HG02763 (cell line): Measurements from ENCODE around the gene PDIA6.
"Not testable (repeated sequence)": the region's sequence is repeated elsewhere in the genome, so short reads cannot be mapped to it uniquely, and the experiment has no call there.

ENCODE experiments used
- ATAC-seq: cut with Tn5 transposase; IDR thresholded peaks from one replicate; pipeline ENCODE4 v1.9.1; 2021; ENCODE audit warnings: mild to moderate bottlenecking, moderate library complexity; ENCODE audit not compliant: unreplicated experiment

The PDIA6 gene

DNA sequence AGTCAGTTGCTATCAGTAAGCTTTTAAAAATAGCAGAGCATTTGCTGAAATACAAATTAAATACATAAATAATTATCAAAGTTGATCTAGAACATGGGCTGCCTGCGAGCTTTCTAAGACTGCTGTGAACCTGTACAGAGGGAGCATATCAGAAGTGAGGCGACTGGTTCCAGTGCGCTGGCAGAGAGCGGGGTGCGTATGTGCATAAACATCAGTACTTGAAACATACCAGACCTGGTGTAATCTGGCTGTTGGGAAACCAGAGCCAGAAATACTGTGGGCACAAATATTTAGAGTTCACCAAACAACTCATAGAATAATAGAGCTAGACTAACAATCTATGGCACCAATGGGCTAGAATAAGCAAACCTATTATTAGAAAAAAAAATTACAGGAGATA, 27.3 kb downstream of the PDIA6 start:
- ATAC-seq = no peak

DNA sequence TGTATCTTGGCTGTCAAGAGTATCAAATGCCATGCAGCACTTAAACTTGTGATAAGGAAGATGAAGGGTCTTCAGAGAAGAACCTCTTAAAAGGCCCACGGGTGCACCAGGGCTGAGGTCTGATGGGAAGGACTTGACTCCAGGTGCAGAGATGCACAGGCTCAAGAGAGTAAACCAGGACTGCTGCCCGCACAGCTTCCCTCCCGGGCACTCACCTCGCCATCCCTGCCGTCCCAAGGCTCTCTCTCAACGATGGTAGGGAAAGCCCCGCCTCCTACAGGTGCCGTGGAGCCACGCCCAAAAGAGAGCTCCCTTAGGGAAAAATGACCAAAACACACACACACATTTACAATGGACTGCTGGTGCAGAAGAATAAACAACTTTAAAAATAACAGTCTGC, 27.9 kb downstream of the PDIA6 start:
- ATAC-seq = no peak

GRCh38 chr2:10783421-10783820, 29.2 kb downstream of the PDIA6 start:
- no peak for ATAC-seq

DNA sequence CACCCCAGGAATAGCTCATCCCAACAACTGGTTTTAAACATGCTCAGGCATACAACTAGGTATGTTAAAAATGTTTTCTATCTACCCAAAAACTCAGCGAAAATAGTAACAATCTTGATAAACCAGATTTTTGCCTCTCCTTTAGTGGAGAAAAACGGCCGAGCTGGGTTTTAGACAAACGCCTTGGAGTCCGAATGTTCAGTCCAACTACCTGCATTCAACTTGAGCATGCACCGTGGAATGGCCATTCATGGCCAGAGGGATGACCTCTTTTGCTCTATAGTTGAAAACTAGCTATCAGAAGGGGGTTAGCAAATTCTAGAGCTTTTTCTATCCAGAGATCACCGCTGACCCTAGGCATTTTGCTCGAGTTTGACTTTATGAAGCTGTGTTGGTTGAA, 30.8 kb downstream of the PDIA6 start:
- no peak for ATAC-seq

- ATAC-seq = not testable (repeated sequence)
These were observed 31.8 kb downstream of the PDIA6 start for GRCh38 chr2:10780821-10781220.

GRCh38 chr2:10780491-10780820, 32.1 kb downstream of the PDIA6 start:
- no peak for ATAC-seq

- no peak for ATAC-seq
These were observed 32.7 kb downstream of the PDIA6 start for GRCh38 chr2:10779776-10780490.

- ATAC-seq = no peak
These were observed 33.9 kb downstream of the PDIA6 start for GRCh38 chr2:10778724-10779115.

- ATAC-seq = no peak
These were observed 34.5 kb downstream of the PDIA6 start for GRCh38 chr2:10777842-10778723.

DNA sequence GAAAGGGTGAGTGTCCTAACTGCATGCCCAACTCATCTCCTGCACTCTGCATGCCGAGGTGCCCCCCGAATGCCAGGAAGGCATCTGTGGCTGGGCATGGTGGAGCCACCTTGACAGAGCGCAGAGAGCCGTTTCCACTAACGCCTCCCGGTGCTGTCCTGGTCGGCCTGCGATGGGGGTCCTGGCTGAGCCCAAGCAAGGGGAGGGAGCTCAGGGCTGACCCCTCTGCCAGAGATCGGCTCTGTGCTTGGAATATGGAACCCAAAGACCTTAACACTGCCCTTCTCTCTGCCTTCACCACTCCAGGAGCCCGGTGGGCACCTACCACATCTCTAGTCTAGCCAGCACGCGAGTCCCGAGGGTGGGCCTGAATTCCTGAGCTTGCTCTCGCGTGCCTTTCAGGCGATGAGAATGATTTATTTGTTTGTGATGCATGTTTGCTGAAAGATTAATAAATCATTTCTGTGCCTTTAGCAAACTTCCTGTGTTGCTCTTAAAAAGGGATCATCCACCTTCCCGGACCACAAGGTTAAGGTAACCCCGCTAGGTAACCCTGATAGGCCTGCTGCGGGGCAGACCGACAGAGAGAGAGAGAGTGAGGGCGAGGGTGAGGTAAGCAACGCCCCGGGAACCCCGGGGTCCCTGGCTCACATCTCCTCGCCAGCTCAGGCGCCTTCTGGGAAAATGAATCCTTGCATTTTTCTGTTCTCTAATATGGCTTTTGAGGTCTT, 35.3 kb downstream of the PDIA6 start:
- no peak for ATAC-seq

DNA sequence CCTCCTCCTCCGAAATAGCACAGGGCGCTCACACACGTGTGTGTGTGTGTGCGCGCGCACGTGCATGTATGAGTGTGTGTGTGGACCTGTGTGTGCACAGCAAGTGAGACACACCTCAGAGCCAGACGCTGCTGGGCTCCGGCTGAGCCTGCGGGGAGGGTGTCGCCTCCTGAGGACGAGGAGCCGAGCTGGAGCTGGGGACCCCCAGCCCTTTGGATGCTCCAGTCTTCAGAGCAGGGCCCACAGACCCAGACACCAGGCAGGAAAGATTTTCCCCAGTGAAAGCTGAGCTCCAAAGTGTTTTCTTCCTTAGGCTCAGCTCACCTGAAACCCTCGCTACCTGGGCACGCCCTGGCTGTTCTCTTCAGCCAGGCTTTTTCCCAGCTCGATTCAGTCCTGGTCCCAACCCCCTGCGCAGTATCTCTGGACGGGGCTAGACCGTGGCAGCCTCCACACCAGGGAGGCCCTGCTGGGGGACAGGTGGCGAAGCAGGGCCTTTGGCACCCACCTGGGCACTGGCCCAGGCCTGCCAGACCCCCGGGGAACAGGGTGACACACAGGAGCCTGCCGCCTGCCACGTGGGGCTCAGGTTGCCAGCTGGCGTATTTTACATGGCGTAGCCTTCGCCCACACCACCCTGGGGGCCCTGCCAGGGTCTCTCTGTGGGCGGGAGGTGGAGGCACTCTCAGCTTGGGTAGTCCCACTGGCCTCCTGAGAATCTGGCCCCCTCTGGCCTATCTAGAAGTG, 36.2 kb downstream of the PDIA6 start:
- no peak for ATAC-seq

- ATAC-seq = no peak
These were observed 36.8 kb downstream of the PDIA6 start for GRCh38 chr2:10775831-10776230.

DNA sequence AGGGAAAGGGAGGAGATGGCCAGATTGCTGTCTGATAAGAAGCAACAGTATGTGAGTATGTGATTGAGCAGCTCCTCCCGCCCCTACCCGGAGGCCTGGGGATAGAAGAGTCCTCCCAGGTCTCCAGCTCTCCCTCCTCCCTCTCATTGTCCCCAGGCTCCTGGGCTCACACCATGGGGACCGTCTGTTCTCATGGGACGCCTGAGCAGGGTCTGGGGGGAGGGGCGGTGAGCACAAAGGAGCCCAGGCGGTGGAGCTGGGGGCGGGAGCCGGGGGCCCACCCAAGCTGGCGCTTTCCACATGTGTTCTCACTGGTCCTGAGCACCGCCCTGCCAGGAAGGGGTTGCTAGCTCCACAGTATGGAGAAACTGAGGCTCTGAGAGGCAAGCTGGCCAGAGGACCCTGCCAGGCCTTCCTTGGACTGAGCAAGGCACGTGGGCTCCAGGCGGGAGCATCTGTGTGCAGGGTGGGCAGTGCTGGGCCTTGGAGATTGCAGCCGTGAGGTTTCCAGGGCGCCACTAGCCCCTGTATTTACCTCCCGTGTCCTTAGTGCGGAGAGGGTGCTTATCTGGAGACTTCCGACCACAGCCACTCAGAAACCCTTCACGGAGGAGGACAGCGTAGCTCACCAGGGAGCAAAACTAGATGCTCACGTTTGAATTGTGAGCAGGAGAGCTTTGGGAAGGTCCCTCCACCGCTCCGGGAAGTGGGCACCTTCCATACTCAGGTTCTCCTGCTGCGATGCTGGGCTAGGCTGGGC, 37.4 kb downstream of the PDIA6 start:
- ATAC-seq = no peak

DNA sequence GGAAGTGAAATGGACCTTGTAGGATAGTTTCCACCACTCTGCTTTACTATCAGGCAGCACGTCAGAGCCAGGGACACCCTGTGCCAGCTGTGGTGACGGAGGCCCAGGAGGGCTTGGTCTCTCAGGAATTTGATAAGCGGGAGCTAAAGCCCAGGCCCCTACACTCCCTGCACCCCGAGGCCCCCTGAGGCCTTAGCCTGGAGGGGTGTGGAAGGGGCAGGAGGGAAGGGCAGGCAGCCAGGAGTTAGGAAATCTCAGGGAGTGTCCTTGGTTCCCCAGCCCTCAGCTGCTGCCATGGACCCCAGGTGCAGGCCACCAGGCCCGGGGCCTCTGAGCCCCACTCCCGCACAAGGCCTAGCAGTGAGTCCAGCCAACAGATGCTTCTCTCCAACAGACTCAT, 38.2 kb downstream of the PDIA6 start:
- no peak for ATAC-seq

DNA sequence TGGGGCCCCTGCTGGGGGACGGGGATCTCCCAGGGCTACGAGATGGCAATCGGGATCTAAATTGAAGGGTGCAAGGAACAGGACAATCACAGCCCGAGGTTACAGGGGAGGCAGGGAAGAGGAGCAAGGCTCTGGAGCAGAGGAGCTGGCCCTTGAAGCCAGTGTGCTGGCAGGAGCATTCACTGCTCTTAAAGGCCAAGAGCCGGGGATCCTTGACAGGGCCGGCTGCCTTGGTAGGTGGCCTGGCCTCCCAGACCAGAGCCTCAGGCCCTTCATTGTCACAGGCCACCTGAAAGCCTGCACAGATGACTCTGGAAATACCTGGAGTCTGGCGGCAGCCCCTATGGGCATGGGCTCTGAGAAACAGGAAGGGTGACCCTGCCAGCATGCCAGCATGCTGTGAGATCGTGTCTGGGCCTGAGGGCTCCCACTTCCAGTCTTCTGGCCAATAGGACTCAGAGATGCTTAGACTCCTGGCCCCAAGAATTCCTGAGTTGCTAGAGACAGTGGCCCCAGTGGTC, 38.7 kb downstream of the PDIA6 start:
- no peak for ATAC-seq

DNA sequence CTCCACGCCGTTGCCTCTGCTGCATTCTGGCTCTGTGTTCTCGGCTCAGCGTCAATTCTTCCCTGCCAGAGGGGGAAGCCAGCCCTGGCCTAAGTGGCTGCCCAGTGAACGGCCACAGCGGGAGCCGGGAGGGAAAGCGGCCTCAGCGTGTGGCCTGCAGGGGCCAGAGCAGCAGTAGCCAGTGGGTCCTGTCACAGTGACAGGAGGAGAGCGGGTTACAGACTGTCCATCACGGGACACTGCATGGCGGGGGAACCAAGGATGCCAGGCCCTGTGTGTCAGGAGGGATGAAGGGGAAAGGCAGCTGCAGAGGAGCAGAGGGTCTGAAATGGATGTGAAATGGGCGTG, 39.7 kb downstream of the PDIA6 start:
- ATAC-seq = no peak

DNA sequence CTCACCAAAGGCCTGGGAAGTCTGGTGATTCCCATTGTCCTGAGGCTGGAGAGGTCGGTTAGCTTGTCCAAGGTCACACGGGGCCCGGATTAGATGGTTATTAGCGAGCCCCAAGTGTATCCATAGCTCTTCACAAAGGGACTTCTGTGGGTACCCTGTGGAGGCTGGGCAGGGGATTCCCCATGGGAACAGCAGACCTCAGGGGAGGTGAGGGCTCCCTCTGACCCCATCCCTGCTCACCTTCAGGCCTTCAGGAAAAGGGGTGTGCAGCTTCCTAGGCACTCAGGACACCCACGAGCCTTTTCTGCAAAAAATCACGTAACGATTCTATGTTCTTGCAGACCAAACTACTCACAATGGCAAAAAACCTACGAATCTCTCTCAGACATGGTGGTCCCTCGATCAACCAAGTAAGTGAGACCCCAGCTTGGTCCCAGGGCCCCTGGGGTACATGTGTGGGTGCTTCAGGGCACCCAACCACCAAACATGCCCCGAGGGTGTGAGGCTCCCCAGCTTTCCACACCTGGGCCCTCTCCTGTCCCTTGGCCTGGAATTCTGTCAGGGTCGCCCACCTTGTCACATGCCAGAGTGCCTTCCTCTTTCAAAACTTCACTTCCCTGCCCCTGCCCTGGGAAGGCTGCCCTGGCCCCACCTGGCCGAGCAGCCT, 40.3 kb downstream of the PDIA6 start:
- no peak for ATAC-seq

- ATAC-seq = no peak
These were observed 40.8 kb downstream of the PDIA6 start for GRCh38 chr2:10771786-10772185.

DNA sequence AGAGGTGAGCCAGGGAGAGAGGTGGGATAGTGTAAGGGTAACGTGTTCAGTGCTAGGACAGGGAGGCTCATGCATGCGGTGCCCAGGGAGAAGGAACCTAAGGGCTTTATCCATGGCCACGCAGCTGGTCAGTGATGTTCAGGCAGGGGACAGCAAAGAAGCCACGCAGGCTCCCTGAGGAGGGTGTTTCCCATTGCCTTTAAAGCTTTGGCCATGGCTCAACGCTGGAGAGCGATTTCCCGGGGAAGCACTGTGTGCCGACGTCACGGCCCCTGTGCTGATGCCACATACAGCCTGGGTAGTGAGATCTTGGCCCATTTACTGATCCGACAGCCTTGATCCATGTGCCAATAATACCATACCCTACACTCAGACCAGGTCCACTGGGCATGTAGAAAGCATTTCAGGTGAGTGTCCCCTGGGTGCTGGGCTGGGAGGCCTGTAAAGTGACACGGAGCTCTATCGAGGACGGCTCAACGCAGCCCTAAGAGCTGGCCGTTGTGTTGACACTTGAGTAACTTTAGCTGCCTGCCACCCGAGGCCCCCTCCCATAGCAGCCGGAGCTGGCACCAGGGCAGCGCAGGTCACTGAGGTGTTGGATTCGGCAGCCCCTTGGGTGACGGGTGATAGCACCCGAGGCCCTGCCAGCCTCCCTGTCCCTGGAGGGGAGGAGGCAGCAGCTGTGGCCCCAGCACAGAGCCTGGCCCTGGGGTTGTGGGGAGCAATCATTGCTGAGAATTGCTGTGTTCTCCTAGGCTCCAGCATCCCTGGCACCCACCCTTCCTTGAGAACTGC, 41.4 kb downstream of the PDIA6 start:
- no peak for ATAC-seq
